ENCODE results near the gene PANX3. TPM values are rescaled to one million over a fixed set of nuclear protein-coding genes. Genes with fewer than 3 reads are reported as not detected.

Gene PANX3
- total RNA-seq, 5 donors from 2014 or later (not counting 1 experiment from before 2014, with no cell fraction given): not detected

DNA sequence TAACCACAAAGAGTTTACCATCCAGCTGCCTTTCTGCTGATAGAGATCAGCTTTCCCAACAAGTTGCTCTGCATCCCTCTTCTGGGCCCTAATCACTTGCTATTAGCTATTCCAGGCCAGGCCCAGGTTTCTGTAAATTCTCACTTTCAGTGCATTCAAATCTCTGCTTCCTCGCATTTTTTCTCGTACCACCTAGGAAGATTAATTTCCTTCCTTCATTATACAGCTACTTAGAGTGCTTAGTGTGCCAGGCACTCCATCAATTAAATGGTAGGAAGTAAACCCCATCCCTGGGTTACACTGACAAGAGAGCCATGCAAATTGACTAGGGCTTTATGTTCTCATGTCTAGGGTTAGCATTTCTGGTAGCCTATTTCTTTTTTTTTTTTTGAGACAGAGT is 52.6 kb downstream of the PANX3 start:
- Mint-ChIP-seq H3K27ac (no peak overlapping the region), H3K27me3 (no peaks in the 10 kb centered on the region), H3K4me3 (no peak overlapping the region), H3K36me3 (peaks cover 18% of the 10 kb centered on the region), H3K4me1 (no peaks in the 10 kb centered on the region), H3K9me3 (no peaks in the 10 kb centered on the region)
- no peak for DNase-seq
- Histone ChIP-seq H3K36me3 (ENCODE audit: control insufficient read depth in 2 of 2, extremely low read depth in 1 of 2, insufficient read depth in 1 of 2, low read length in 1 of 2) (peaks cover 0 to 4% of the 10 kb centered on the region in 2 donors), H3K27me3 (replicated peaks in 1 of 2; ENCODE audit: control insufficient read depth in 2 of 2, extremely low read depth in 1 of 2, insufficient read depth in 2 of 2, low read length in 1 of 2) (no peaks in the 10 kb centered on the region), H3K4me1 (ENCODE audit: control insufficient read depth in 1 of 2, extremely low read depth in 1 of 2, insufficient read depth in 2 of 2, low read length in 2 of 2) (no peaks in the 10 kb centered on the region), H3K4me3 (ENCODE audit: control insufficient read depth in 1 of 2, extremely low read depth in 1 of 2, low read length in 1 of 2) (no peak overlapping the region), H3K9me3 (no peaks in the 10 kb centered on the region), H3K27ac (ENCODE audit: low read length) (no peak overlapping the region)
- WGBS (ENCODE audit: insufficient coverage): no CpG with 5 or more reads among the region's 2 CpGs
- CTCF ChIA-PET: interaction anchor here (0.6 to 1.3 kb wide), 3 partner anchors 82 to 173 kb away, joined by 3 to 4 read pairs (median 3); no protein-coding TSS in a partner anchor
- POLR2A ChIA-PET: no interaction called here
- no peak for ATAC-seq (replicated peaks in 1 of 4)

DNA sequence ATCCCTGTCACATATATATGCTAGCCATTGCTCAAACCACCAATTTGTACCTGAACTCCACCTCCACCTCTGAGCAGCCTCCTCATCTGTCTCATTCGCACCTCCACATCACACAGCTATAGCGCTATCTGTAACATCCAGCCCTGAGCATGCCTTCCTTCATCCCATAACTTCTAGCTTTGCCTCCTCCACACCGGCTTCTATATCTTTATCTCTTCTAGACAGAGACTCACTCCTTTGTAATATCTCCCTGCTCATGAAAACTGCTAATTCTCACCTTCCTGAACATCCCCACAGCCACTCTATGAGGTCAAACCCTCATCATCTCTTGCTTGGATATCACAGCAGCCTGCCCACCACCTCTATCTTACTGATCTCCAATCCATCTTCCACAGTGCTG is 56.4 kb downstream of the PANX3 start:
- Histone ChIP-seq H3K36me3 (ENCODE audit: control insufficient read depth in 2 of 2, extremely low read depth in 1 of 2, insufficient read depth in 1 of 2, low read length in 1 of 2) (no peaks in the 10 kb centered on the region), H3K27ac (ENCODE audit: low read length) (no peak overlapping the region), H3K9me3 (no peaks in the 10 kb centered on the region), H3K27me3 (replicated peaks in 1 of 2; ENCODE audit: control insufficient read depth in 2 of 2, extremely low read depth in 1 of 2, insufficient read depth in 2 of 2, low read length in 1 of 2) (no peaks in the 10 kb centered on the region), H3K4me3 (ENCODE audit: control insufficient read depth in 1 of 2, extremely low read depth in 1 of 2, low read length in 1 of 2) (no peak overlapping the region), H3K4me1 (ENCODE audit: control insufficient read depth in 1 of 2, extremely low read depth in 1 of 2, insufficient read depth in 2 of 2, low read length in 2 of 2) (peaks cover 13 to 26% of the 10 kb centered on the region in 2 experiments)
- WGBS (ENCODE audit: insufficient coverage): 98% methylated on average over 3 of the region's 3 CpGs
- H3K36me3 Mint-ChIP-seq: peaks cover 13% of the 10 kb centered on the region
- POLR2A ChIA-PET: no interaction called here
- peaks cover 6 to 20% (median 11%) of the 10 kb centered on the region in 3 donors for H3K4me1 Mint-ChIP-seq
- ATAC-seq (replicated peaks in 1 of 4) (no peak), DNase-seq (no peak)
- H3K27ac Mint-ChIP-seq: no peak overlapping the region
- no peak overlapping the region for H3K4me3 Mint-ChIP-seq
- CTCF ChIA-PET: interaction anchor here in 1 of 2 donors (0.6 kb wide), 1 partner anchor 8 kb away, joined by 4 read pairs; no protein-coding TSS in a partner anchor
- no peaks in the 10 kb centered on the region for H3K9me3 Mint-ChIP-seq
- no peaks in the 10 kb centered on the region for H3K27me3 Mint-ChIP-seq

DNA sequence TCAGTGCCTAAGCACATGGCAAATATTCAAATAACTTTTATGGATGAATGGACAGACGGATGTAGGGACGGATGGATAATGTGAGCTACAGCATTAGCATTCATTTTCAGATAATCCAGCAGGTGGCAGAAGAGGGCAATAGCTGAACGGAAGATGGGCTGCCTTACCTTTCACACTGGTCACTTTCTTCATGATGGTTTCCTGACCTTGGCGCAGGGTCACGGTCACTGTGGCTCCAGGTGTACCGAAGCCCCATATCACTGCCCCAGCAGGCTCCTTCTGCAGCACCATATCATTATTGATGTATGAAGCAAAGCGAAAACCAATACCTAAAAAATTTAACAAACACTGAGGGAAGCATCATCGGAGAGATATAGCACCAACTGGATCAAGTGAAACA is 58.0 kb downstream of the PANX3 start:
- peaks cover 13% of the 10 kb centered on the region for H3K36me3 Mint-ChIP-seq
- no peak overlapping the region for H3K27ac ChIP-seq (ENCODE audit: low read length)
- no peaks in the 10 kb centered on the region for H3K9me3 Mint-ChIP-seq
- no peak overlapping the region for H3K4me3 Mint-ChIP-seq
- H3K27me3 Mint-ChIP-seq: no peaks in the 10 kb centered on the region
- H3K27ac Mint-ChIP-seq: no peak overlapping the region
- H3K4me1 Mint-ChIP-seq: peaks cover 19 to 30% (median 22%) of the 10 kb centered on the region in 3 donors
- no peak overlapping the region for H3K4me3 ChIP-seq (ENCODE audit: control insufficient read depth in 1 of 2, extremely low read depth in 1 of 2, low read length in 1 of 2)
- DNase-seq: peak in 24 of 35 experiments; percentile 4 to 79 (median 20)
- H3K4me1 ChIP-seq (ENCODE audit: control insufficient read depth in 1 of 2, extremely low read depth in 1 of 2, insufficient read depth in 2 of 2, low read length in 2 of 2): peaks cover 26 to 31% of the 10 kb centered on the region in 2 experiments
- CTCF ChIA-PET: interaction anchor here (0.6 to 3.5 kb wide), 35 partner anchors 9 to 287 kb away, joined by 3 to 59 read pairs (median 4); partner anchors contain the start of genes ESAM (in 2 of the 2), MSANTD2 (in 1 of the 2), NRGN (in 1 of the 2) and TBRG1 (in 1 of the 2)
- 33% methylated on average over 3 of the region's 8 CpGs for WGBS (ENCODE audit: insufficient coverage)
- ATAC-seq (replicated peaks in 1 of 4): no peak
- POLR2A ChIA-PET: interaction anchor here in 1 of 2 donors (0.5 to 0.6 kb wide), 2 partner anchors 77 to 94 kb away, joined by 3 to 6 read pairs; no protein-coding TSS in a partner anchor
- H3K36me3 ChIP-seq (ENCODE audit: control insufficient read depth in 2 of 2, extremely low read depth in 1 of 2, insufficient read depth in 1 of 2, low read length in 1 of 2): no peaks in the 10 kb centered on the region
- no peaks in the 10 kb centered on the region for H3K9me3 ChIP-seq
- H3K27me3 ChIP-seq (replicated peaks in 1 of 2; ENCODE audit: control insufficient read depth in 2 of 2, extremely low read depth in 1 of 2, insufficient read depth in 2 of 2, low read length in 1 of 2): no peaks in the 10 kb centered on the region

Other genes starting within 250 kb of the PANX3 start
- gene OR8B2, start 226.9 kb upstream of the PANX3 start, total RNA-seq: not detected
- gene OR8B3, start 212.4 kb upstream of the PANX3 start, total RNA-seq: not detected
- gene OR8B4, start 186.6 kb upstream of the PANX3 start, total RNA-seq: not detected
- gene OR8B8, start 165.7 kb upstream of the PANX3 start, total RNA-seq: not detected
- gene OR8B12, start 67.8 kb upstream of the PANX3 start, total RNA-seq: not detected
- gene OR8A1, start 41.4 kb upstream of the PANX3 start, total RNA-seq: not detected
- gene TBRG1, start 11.4 kb downstream of the PANX3 start, total RNA-seq: 10 to 100 TPM; 55.5 to 74.8 (median 72.0) TPM
- 1 to 10 TPM; 3.7 to 9.7 (median 6.2) TPM for gene SIAE, start 62.3 kb downstream of the PANX3 start, total RNA-seq
- gene SPA17, start 62.5 kb downstream of the PANX3 start, total RNA-seq: under 1 TPM; 0.28 to 0.92 (median 0.59) TPM
- gene NRGN, start 128.5 kb downstream of the PANX3 start, total RNA-seq: 10 to 100 TPM in 1 of 5 donors, 1 to 10 TPM in 1, under 1 TPM in 3; 0.26 to 11.0 (median 0.89) TPM
- 1 to 10 TPM in 2 of 5 donors, under 1 TPM in 3; 0.66 to 1.6 (median 0.98) TPM for gene VSIG2, start 140.8 kb downstream of the PANX3 start, total RNA-seq
- 1 to 10 TPM; 1.2 to 3.5 (median 2.5) TPM for gene ESAM, start 150.9 kb downstream of the PANX3 start, total RNA-seq
- 10 to 100 TPM; 10.1 to 25.2 (median 19.9) TPM for gene MSANTD2, start 189.0 kb downstream of the PANX3 start, total RNA-seq

Measured in T-cell (primary cell).